ENCODE measurements around the gene DCUN1D1. TPM values are rescaled to one million over a fixed set of nuclear protein-coding genes. Genes with fewer than 3 reads are reported as not detected.

The DCUN1D1 gene
- total and polyA plus RNA-seq, 5 donors from 2014 or later = 25.0 to 39.3 (median 25.7) TPM

DNA sequence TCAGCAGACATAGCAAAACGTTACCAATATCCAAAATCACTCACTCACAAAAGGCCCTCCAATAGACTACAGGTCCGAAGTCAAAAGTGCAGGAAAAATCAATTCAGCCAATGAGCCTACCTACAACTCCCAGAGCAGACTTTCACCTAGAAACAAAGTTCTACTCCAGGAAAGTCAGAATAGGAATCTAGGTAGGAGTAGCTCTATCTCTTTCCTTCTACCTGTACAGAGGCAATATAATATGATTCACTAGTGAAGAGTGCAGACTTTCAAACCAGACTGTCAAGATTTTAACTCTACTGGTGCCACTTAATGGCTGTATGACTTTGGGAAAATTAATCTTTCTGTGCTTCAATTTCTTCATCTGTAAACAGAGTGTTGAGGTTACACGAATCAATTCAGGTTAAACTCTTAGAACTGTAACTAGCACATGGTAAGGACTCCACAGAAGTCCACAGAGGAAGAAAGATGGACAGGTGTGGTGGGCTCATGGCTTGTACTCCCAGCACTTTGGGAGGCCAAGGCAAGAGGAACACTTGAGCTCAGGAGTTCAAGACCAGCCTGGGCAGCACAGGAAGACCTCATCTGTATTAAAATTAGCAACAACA lies 9.4 kb downstream of the DCUN1D1 start:
- peaks cover 7% of the 10 kb centered on the region for H3K36me3 Mint-ChIP-seq
- H3K27me3 ChIP-seq (ENCODE audit: control insufficient read depth, insufficient read depth, low read length) = no peaks in the 10 kb centered on the region
- peaks cover 16% of the 10 kb centered on the region for H3K4me1 ChIP-seq (ENCODE audit: control insufficient read depth, insufficient read depth, low read length, poor library complexity, severe bottlenecking)
- no peaks in the 10 kb centered on the region for H3K27me3 Mint-ChIP-seq
- no peaks in the 10 kb centered on the region for H3K36me3 ChIP-seq (ENCODE audit: control insufficient read depth, insufficient read depth, low read length)
- no peaks in the 10 kb centered on the region for H3K9me3 Mint-ChIP-seq
- H3K27ac ChIP-seq (ENCODE audit: insufficient read depth, low read length, poor library complexity, severe bottlenecking) = no peak overlapping the region
- H3K4me1 Mint-ChIP-seq = peaks cover 32 to 72% (median 47%) of the 10 kb centered on the region in 4 donors
- H3K27ac Mint-ChIP-seq = peak overlapping the region in 1 of 3 donors; percentile 32
- no peak overlapping the region for H3K4me3 ChIP-seq (ENCODE audit: low read depth, low read length)
- H3K4me3 Mint-ChIP-seq = no peak overlapping the region
- DNase-seq = no peak
- H3K9me3 ChIP-seq (ENCODE audit: control insufficient read depth in 2 of 2, low read length in 2 of 2) = no peaks in the 10 kb centered on the region
- ATAC-seq (ENCODE audit: low read depth in 2 of 2) = no peak

DNA sequence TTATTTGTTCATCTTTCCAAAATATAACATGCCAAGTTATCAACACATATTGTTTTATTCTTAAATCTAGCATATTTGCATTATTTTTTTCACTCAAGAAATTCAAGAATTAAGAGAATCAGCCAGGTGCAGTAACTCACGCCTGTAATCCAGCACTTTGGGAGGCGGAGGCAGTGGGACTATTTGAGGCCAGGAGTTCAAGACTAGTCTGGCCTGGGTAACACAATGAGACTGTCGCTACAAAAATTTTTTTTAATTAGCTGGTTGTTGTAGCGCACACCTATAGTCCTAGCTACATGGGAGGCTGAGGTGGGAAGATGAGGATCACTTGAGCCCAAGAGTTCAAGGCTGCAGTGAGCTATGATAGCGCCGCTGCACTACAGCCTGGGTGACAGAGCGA lies 10.5 kb downstream of the DCUN1D1 start:
- peaks cover 42 to 75% (median 54%) of the 10 kb centered on the region in 4 donors for H3K4me1 Mint-ChIP-seq
- DNase-seq (no peak), ATAC-seq (ENCODE audit: low read depth in 2 of 2) (no peak)
- H3K9me3 Mint-ChIP-seq = no peaks in the 10 kb centered on the region
- Histone ChIP-seq H3K27me3 (ENCODE audit: control insufficient read depth, insufficient read depth, low read length) (no peaks in the 10 kb centered on the region), H3K4me1 (ENCODE audit: control insufficient read depth, insufficient read depth, low read length, poor library complexity, severe bottlenecking) (peaks cover 16% of the 10 kb centered on the region), H3K9me3 (ENCODE audit: control insufficient read depth in 2 of 2, low read length in 2 of 2) (no peaks in the 10 kb centered on the region), H3K4me3 (ENCODE audit: low read depth, low read length) (no peak overlapping the region), H3K36me3 (ENCODE audit: control insufficient read depth, insufficient read depth, low read length) (no peaks in the 10 kb centered on the region), H3K27ac (ENCODE audit: insufficient read depth, low read length, poor library complexity, severe bottlenecking) (no peak overlapping the region)
- no peak overlapping the region for H3K27ac Mint-ChIP-seq
- H3K36me3 Mint-ChIP-seq = peaks cover 7% of the 10 kb centered on the region
- H3K27me3 Mint-ChIP-seq = no peaks in the 10 kb centered on the region
- no peak overlapping the region for H3K4me3 Mint-ChIP-seq

DNA sequence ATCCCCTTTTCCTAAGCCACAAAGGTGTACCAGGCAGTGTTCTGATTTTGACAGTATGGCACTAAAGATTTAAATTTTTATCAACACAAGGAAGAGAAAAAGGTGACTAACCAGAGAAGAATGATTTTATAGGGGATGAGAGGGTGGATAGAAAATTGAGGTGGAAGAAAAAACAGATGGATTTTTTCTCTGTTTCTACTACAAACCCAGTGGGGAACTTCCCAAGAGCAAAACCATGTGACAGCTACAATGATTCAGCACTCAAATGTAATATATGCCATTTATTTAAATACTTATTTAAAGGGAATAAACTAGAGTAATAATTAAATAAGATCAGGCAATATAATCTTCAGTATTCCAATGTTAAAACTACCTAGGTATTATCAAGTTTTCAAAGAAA lies 11.1 kb downstream of the DCUN1D1 start:
- H3K4me3 ChIP-seq (ENCODE audit: low read depth, low read length) = no peak overlapping the region
- H3K4me1 ChIP-seq (ENCODE audit: control insufficient read depth, insufficient read depth, low read length, poor library complexity, severe bottlenecking) = peaks cover 16% of the 10 kb centered on the region
- H3K27ac ChIP-seq (ENCODE audit: insufficient read depth, low read length, poor library complexity, severe bottlenecking) = no peak overlapping the region
- Mint-ChIP-seq H3K27me3 (no peaks in the 10 kb centered on the region), H3K27ac (peak overlapping the region in 1 of 3 donors; percentile 57), H3K9me3 (no peaks in the 10 kb centered on the region), H3K36me3 (peaks cover 7% of the 10 kb centered on the region), H3K4me1 (peaks cover 41 to 76% (median 54%) of the 10 kb centered on the region in 4 donors), H3K4me3 (no peak overlapping the region)
- H3K9me3 ChIP-seq (ENCODE audit: control insufficient read depth in 2 of 2, low read length in 2 of 2) = no peaks in the 10 kb centered on the region
- no peak for ATAC-seq (ENCODE audit: low read depth in 2 of 2)
- H3K27me3 ChIP-seq (ENCODE audit: control insufficient read depth, insufficient read depth, low read length) = no peaks in the 10 kb centered on the region
- H3K36me3 ChIP-seq (ENCODE audit: control insufficient read depth, insufficient read depth, low read length) = no peaks in the 10 kb centered on the region
- no peak for DNase-seq

DNA sequence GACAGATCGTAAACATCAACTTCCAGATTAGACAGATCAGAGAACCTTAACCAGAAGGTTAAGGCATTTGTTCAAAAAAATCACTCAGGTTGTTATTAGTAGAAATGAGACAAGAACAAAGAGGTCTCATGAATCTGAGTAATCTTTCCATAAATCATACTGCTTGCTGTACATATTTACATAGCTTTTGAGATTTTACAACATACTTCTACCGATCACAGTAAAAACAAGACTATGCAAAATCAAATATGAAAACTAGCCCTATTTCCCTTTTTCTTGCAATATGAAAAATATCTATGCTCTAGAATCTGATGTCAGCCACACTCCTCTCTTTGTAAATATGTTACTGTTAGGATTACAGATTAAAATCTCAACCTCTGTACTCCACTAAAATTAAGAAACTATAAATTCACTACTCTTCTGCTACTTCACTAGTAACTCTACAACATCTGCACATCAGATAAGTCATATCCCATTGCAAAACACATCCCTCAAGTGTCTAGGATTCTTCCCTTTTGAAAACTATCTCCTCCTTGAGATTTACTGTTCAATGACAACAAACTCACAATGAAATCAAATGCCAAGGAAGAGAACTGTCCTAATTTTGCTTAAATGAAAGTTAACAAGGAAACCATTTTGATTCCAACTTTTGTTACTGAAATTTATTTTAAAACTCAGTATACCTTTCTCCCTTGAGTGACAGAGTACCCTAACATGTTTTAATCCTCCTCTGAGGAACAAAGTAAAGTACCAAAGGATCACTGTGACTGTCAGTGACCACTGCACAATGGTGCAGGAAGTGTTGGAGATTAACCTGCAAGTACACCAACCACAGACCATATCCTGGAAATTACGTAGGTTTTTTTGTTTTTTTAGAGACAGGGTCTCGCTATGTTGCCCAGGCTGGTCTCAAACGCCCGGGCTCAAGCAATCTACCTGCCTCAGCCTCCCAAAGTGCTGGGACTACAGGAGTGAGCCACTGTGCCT lies 12.8 kb downstream of the DCUN1D1 start:
- peak in 2 of 3 donors; percentile 41 to 73 for DNase-seq
- Mint-ChIP-seq H3K36me3 (peaks cover 9% of the 10 kb centered on the region), H3K9me3 (no peaks in the 10 kb centered on the region), H3K4me1 (peaks cover 46 to 72% (median 51%) of the 10 kb centered on the region in 4 donors), H3K27me3 (no peaks in the 10 kb centered on the region), H3K27ac (peak overlapping the region; percentile 80 to 90 (median 87)), H3K4me3 (peak overlapping the region; percentile 2 to 79 (median 50))
- Histone ChIP-seq H3K9me3 (ENCODE audit: control insufficient read depth in 2 of 2, low read length in 2 of 2) (no peaks in the 10 kb centered on the region), H3K27ac (ENCODE audit: insufficient read depth, low read length, poor library complexity, severe bottlenecking) (no peak overlapping the region), H3K27me3 (ENCODE audit: control insufficient read depth, insufficient read depth, low read length) (no peaks in the 10 kb centered on the region), H3K4me3 (ENCODE audit: low read depth, low read length) (peak overlapping the region; percentile 29), H3K4me1 (ENCODE audit: control insufficient read depth, insufficient read depth, low read length, poor library complexity, severe bottlenecking) (peaks cover 16% of the 10 kb centered on the region), H3K36me3 (ENCODE audit: control insufficient read depth, insufficient read depth, low read length) (no peaks in the 10 kb centered on the region)
- ATAC-seq (ENCODE audit: low read depth in 2 of 2) = peak; percentile 72 to 77

DNA sequence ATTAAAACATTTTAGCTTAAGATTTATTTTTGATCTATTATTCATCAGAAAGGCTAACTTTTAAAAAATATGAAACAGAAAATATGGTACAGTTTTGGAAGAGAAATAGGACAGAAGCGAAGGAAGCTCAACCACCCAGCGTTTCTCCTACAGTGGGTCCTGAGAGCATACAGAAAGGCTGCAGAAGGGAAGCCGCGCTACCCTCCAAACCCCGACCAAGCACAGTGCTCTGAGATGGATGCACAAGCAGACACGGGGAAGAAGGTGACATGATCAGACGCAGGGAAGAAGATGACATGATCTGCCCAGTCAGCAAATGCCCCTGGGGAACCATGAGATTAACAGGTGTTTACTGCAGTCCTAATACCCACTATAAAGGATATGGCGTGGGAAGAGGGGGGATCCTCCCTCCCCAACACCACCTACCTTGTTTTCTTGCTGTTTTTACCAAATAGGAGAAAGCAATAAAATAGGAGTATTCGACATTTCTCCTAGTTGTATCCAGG lies 14.4 kb downstream of the DCUN1D1 start:
- Histone ChIP-seq H3K4me1 (ENCODE audit: control insufficient read depth, insufficient read depth, low read length, poor library complexity, severe bottlenecking) (peaks cover 16% of the 10 kb centered on the region), H3K4me3 (ENCODE audit: low read depth, low read length) (peak overlapping the region; percentile 17), H3K27me3 (ENCODE audit: control insufficient read depth, insufficient read depth, low read length) (no peaks in the 10 kb centered on the region), H3K27ac (ENCODE audit: insufficient read depth, low read length, poor library complexity, severe bottlenecking) (no peak overlapping the region), H3K36me3 (ENCODE audit: control insufficient read depth, insufficient read depth, low read length) (peaks cover 6% of the 10 kb centered on the region), H3K9me3 (ENCODE audit: control insufficient read depth in 2 of 2, low read length in 2 of 2) (no peaks in the 10 kb centered on the region)
- Mint-ChIP-seq H3K27me3 (no peaks in the 10 kb centered on the region), H3K9me3 (no peaks in the 10 kb centered on the region), H3K36me3 (peaks cover 13% of the 10 kb centered on the region), H3K4me1 (peaks cover 37 to 63% (median 48%) of the 10 kb centered on the region in 4 donors), H3K4me3 (peak overlapping the region in 1 of 4 donors; percentile 19), H3K27ac (peak overlapping the region in 2 of 3 donors; percentile 68 to 70)
- DNase-seq = no peak
- ATAC-seq (ENCODE audit: low read depth in 2 of 2) = no peak

DNA sequence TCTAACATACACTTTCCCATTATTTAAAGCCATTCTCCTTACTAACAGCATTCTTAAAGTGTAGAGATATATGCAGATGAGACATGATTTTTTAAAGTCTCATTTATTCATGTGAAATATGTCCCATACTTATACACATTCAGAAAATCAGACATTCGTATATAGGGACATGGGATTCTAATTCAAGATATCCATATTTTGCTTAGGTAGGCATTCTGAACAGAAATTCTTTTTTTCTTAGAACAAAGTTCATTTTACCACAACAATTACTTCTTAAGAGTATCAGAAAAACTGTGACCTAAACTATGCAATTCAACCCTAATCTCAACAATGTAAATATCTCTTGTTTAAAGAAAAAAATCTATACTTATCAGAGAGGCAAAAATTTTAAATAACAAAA lies 16.2 kb downstream of the DCUN1D1 start:
- ATAC-seq (ENCODE audit: low read depth in 2 of 2) (no peak), DNase-seq (no peak)
- peaks cover 10% of the 10 kb centered on the region for H3K36me3 ChIP-seq (ENCODE audit: control insufficient read depth, insufficient read depth, low read length)
- no peak overlapping the region for H3K4me3 ChIP-seq (ENCODE audit: low read depth, low read length)
- H3K27me3 ChIP-seq (ENCODE audit: control insufficient read depth, insufficient read depth, low read length) = no peaks in the 10 kb centered on the region
- no peaks in the 10 kb centered on the region for H3K9me3 ChIP-seq (ENCODE audit: control insufficient read depth in 2 of 2, low read length in 2 of 2)
- Mint-ChIP-seq H3K4me3 (no peak overlapping the region), H3K9me3 (no peaks in the 10 kb centered on the region), H3K4me1 (peaks cover 31 to 57% (median 48%) of the 10 kb centered on the region in 4 donors), H3K36me3 (peaks cover 22% of the 10 kb centered on the region), H3K27me3 (no peaks in the 10 kb centered on the region), H3K27ac (no peak overlapping the region)
- peaks cover 16% of the 10 kb centered on the region for H3K4me1 ChIP-seq (ENCODE audit: control insufficient read depth, insufficient read depth, low read length, poor library complexity, severe bottlenecking)
- no peak overlapping the region for H3K27ac ChIP-seq (ENCODE audit: insufficient read depth, low read length, poor library complexity, severe bottlenecking)

DNA sequence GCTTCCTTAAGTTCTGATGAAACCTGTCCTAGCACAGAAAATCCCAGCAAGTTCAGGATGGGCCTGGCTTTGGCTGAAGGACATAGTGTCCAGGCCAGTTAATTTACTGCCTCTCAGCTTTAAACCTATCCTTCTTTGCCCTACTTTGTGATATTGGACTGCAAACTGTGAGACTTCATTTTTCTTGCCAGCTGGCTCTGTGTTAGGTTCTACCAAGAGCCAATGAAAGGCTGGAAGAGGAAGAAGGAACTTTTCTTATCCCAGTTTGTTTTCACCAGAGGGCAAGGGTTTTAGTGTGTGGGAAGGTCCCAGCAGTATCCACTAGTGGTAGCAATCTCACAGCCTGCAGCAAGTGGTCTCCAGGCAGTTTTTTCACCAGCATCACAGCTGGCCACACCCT lies 18.2 kb downstream of the DCUN1D1 start:
- H3K9me3 Mint-ChIP-seq = no peaks in the 10 kb centered on the region
- peaks cover 23 to 44% (median 33%) of the 10 kb centered on the region in 4 donors for H3K4me1 Mint-ChIP-seq

More for the DNA sequence above, 18.2 kb downstream of the DCUN1D1 start:
- H3K27ac ChIP-seq (ENCODE audit: insufficient read depth, low read length, poor library complexity, severe bottlenecking) = no peak overlapping the region
- ATAC-seq (ENCODE audit: low read depth in 2 of 2) = no peak
- H3K9me3 ChIP-seq (ENCODE audit: control insufficient read depth in 2 of 2, low read length in 2 of 2) = no peaks in the 10 kb centered on the region
- no peaks in the 10 kb centered on the region for H3K27me3 Mint-ChIP-seq
- no peak for DNase-seq
- H3K4me3 Mint-ChIP-seq = no peak overlapping the region
- H3K27ac Mint-ChIP-seq = peak overlapping the region in 2 of 3 donors; percentile 30 to 69
- no peak overlapping the region for H3K4me3 ChIP-seq (ENCODE audit: low read depth, low read length)
- H3K4me1 ChIP-seq (ENCODE audit: control insufficient read depth, insufficient read depth, low read length, poor library complexity, severe bottlenecking) = peaks cover 7% of the 10 kb centered on the region
- peaks cover 21% of the 10 kb centered on the region for H3K36me3 ChIP-seq (ENCODE audit: control insufficient read depth, insufficient read depth, low read length)
- H3K27me3 ChIP-seq (ENCODE audit: control insufficient read depth, insufficient read depth, low read length) = no peaks in the 10 kb centered on the region
- peaks cover 33% of the 10 kb centered on the region for H3K36me3 Mint-ChIP-seq

All from CD4-positive, CD25-positive, alpha-beta regulatory T cell (primary cell).